Keratinocyte (primary cell): ENCODE measurements around the gene CCSER1.

Source experiments
- EZH2 ChIP-seq: IDR thresholded peaks from one replicate; pipeline ENCODE4 v1.6.1; 2012; ENCODE audit warnings: inconsistent platforms, mild to moderate bottlenecking, low read length, moderate library complexity
- TF ChIP-seq, protein P1 (sequence below), 3 experiments: IDR thresholded peaks in 1 of 3; conservative IDR thresholded peaks in 1 of 3; optimal IDR thresholded peaks in 1 of 3; 2 replicates in 2 of 3; 3 replicates in 1 of 3; pipeline versions ENCODE3 to v1.5.1; 2011; ENCODE audit warnings: low read length in 3 of 3, mild to moderate bottlenecking in 3 of 3, moderate library complexity in 2 of 3, control low read depth in 1 of 3, inconsistent platforms in 1 of 3; ENCODE audit not compliant: insufficient read depth in 2 of 3; ENCODE audit errors: extremely low read depth in 1 of 3

DNA sequence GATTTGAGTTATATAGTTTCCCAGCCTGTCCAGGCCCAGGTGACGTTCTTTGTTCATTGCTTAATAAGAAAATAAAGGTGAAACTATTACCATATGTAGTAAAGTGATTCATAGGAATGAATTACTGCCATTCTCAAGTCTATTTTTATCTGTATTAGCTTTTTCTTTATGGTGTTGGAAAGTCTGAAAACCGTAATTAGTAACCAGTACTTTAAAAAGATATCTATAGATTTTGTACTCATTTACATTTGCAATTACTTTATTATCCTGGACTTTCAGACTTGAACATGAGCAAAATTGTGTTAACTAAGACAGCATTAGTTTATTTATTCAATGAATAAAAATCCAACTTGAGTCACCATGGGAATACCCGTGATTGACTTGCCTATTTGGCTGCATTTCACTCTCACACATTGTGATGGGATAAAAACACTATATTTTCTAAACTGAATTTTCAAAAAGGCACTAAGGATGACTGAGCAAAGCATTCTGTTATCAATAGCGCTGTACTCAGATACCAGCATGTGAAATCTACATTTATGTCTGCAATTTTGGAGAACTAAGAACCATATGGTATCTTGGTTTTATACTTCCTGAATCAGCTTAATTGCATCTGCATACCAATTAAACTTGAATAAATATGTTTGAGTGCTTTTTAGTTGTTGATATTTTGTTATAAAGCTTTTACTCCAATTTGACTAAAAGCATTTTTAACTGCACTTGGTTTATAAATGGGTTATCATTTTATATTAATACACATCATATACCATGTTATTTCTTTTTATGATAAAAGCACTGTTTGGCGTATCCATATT lies 154.6 kb downstream of the CCSER1 start:
- TF ChIP-seq, protein P1, sequence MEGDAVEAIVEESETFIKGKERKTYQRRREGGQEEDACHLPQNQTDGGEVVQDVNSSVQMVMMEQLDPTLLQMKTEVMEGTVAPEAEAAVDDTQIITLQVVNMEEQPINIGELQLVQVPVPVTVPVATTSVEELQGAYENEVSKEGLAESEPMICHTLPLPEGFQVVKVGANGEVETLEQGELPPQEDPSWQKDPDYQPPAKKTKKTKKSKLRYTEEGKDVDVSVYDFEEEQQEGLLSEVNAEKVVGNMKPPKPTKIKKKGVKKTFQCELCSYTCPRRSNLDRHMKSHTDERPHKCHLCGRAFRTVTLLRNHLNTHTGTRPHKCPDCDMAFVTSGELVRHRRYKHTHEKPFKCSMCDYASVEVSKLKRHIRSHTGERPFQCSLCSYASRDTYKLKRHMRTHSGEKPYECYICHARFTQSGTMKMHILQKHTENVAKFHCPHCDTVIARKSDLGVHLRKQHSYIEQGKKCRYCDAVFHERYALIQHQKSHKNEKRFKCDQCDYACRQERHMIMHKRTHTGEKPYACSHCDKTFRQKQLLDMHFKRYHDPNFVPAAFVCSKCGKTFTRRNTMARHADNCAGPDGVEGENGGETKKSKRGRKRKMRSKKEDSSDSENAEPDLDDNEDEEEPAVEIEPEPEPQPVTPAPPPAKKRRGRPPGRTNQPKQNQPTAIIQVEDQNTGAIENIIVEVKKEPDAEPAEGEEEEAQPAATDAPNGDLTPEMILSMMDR (optimal IDR thresholded peaks at IDR 0.05 in 1 of 3, IDR thresholded peaks at IDR 0.05 in 1 of 3, conservative IDR thresholded peaks at IDR 0.05 in 1 of 3; ENCODE audit: extremely low read depth in 1 of 3, insufficient read depth in 2 of 3, low read length in 3 of 3): no peak
- no peak for TF ChIP-seq EZH2
